Cardiac fibroblast (primary cell): Measurements from ENCODE around the gene MYLK2.
A peak's percentile ranks its signal among the peaks of the same experiment; 100 is the strongest.
"Not testable (repeated sequence)": the region's sequence is repeated elsewhere in the genome, so short reads cannot be mapped to it uniquely, and the experiment has no call there.

Source experiments
- DNase-seq, 2 donors: peaks; one replicate each; pipeline versions ENCODE4 v3.0.0 to v3.0.0-alpha.2; 2010; ENCODE audit warnings: low read depth in 2 of 2
- H3K4me3 ChIP-seq, 2 donors: replicated peaks in 1 of 2; 1 replicate in 1 of 2; 2 replicates in 1 of 2; pipeline ENCODE4 v1.5.1; 2011; ENCODE audit warnings: low read depth in 2 of 2, low read length in 2 of 2, mild to moderate bottlenecking in 2 of 2, moderate library complexity in 1 of 2
- TF ChIP-seq, protein P1 (sequence below): IDR thresholded peaks from one replicate; pipeline ENCODE4 v1.5.1; 2011; ENCODE audit warnings: low read depth, mild to moderate bottlenecking, low read length, inconsistent platforms

The MYLK2 gene

DNA sequence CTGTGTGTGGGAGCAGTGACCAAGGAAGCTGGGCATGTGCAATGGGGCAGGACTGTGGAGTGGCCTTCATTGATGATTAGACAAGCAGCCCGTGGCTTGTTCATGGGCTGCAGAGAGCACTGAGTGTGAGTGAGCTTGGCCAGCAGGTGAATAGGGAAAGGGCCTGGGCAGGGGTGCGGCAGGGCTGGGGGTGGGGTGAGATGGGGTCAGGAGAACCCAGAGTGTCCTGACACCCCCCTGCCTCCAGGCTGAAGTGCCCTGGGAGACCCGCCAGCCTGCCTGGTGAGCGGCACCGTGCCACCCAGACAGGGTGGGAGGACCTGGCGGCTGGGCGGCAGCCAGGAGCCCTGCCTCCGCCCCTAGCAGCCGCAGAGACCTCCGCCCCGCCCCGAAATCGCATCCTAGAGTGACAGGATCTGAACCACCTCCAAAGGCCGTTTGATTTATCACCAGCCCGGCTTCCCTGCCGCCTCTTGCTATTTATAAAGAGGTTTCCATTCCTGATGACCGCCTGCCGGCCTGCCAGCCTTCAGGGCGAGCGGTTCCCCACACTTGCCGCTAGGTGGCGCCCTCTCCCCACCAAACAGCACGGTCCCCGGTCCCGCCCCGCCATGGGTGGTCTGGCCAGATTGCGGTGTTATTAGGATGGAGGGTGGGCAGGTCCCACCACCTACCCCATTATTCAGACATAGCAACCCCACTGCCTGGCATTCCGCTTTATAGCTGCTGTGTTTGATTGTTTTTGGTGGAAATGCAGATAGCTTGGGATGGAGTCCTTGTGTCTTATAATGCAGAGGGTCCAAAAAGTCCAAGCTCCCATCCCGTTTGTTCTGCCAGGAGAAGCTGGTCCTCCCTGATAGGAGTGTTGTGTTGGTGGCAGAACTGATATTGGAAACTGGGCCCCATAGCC, 3.5 kb downstream of the MYLK2 start:
- no peak overlapping the region for H3K4me3 ChIP-seq
- TF ChIP-seq, protein P1, sequence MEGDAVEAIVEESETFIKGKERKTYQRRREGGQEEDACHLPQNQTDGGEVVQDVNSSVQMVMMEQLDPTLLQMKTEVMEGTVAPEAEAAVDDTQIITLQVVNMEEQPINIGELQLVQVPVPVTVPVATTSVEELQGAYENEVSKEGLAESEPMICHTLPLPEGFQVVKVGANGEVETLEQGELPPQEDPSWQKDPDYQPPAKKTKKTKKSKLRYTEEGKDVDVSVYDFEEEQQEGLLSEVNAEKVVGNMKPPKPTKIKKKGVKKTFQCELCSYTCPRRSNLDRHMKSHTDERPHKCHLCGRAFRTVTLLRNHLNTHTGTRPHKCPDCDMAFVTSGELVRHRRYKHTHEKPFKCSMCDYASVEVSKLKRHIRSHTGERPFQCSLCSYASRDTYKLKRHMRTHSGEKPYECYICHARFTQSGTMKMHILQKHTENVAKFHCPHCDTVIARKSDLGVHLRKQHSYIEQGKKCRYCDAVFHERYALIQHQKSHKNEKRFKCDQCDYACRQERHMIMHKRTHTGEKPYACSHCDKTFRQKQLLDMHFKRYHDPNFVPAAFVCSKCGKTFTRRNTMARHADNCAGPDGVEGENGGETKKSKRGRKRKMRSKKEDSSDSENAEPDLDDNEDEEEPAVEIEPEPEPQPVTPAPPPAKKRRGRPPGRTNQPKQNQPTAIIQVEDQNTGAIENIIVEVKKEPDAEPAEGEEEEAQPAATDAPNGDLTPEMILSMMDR = peak; percentile 96

DNA sequence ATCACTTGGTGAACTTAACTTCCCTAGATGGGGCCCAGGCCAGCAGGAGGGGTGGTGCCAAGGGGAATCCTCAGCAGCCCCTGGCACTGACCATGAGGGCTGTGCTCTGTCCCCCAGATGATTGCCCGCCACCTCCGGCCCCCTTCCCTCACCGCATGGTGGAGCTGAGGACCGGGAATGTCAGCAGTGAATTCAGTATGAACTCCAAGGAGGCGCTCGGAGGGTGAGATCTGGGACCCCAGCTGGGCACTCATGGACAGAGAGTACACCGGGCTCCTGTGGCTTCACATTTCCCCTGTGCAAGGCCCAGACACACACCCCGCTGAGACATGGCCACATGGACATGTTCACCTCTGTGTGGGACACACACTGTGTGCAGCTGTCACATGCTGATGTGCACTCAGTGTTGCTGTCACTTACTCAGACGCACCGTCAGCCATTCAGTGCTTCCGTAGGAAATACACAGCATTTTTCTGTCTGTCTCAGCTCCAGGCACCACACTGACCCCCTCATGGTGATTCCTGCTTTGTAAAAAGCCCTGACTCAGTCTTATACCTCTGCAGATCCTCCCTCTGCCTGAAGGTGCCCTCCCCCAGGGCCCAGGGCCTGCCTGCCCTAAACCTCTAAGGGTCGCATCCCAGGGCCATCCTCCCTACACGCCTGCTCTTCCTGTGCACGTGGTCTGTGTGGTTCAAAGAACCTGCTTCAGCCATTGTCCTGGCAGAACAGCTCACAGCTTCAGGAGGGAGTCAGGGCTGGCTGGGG, 4.4 kb downstream of the MYLK2 start:
- H3K4me3 ChIP-seq = no peak overlapping the region
- TF ChIP-seq, protein P1 = peak; percentile 18

More for the DNA sequence above, 3.5 kb downstream of the MYLK2 start:
- peak; percentile 66 to 68 for DNase-seq

DNA sequence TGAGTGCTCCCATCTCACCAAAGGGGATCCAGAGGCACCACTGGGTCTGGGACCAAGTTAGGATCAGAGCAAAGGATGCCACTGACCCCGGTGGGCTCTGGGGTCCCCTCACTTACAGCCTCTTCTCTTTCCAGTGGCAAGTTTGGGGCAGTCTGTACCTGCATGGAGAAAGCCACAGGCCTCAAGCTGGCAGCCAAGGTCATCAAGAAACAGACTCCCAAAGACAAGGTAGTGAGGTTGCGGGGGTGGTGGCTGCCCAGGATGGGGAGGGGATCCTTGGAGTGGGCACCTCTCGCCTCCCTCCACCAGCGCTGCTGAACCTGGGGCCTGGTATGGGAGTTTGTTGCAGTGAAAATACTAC, 4.9 kb downstream of the MYLK2 start:
- DNase-seq = no peak
- TF ChIP-seq, protein P1 = no peak
- no peak overlapping the region for H3K4me3 ChIP-seq

More for the DNA sequence above, 4.4 kb downstream of the MYLK2 start:
- DNase-seq = peak in 1 of 2 donors; percentile 54

DNA sequence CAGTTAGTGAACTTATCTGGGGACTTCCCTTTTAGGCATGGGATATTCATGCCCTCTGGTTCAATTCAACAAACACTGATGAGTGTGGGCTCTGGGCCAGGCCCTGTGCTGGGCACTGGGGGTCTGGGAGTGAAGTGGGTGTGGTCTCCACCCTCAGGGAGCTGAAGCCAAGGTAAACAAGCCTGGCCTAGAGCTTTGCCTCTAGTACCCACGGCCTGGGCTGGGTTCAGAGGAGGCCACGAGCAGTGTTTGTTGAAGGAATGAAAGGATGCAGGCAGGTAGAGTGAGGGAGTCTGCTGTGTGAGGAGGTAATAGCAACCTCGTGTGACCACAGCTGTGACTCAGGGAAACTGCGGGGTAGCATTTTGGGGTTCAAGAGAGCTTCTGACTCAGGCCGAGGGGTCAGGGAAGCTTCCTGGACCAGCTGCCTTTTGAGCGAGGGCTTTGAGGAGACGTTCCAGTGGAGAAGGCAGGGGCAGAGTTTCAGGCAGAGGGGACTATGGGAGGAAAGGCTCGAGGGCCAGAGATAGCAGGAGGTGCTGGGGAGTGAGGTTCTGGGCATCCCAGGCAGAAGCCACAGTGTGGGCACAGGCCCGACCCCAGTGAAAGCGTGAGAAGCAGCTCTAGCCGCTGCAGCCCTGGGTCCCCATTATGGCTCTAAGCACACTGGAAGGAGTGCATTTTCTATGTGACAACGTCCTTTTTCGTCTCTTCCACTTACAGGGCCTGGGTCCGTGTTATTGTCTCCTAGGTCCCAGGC, 5.6 kb downstream of the MYLK2 start:
- H3K4me3 ChIP-seq = no peak overlapping the region
- TF ChIP-seq, protein P1 = no peak
- DNase-seq = no peak

DNA sequence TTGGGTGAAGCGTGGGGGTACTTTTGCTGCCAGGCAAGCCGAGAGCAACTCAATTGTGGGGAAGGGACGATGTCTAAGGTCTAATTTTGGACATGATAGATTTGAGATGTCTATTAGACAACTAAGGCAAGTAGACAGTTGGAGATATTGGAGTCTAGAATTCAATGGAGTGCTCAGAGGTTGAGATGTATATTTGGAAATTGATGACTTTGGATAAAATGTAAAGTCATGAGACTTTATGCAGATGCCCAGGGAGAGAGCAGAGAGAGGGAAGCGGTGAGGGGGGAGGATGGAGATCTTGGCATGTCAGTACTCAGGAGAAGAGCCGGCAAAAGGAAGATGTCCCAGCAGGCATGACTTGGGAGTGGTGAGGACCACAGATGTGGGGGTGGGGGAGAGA, 6.9 kb downstream of the MYLK2 start:
- no peak for DNase-seq
- TF ChIP-seq, protein P1 = no peak
- H3K4me3 ChIP-seq = no peak overlapping the region

DNA sequence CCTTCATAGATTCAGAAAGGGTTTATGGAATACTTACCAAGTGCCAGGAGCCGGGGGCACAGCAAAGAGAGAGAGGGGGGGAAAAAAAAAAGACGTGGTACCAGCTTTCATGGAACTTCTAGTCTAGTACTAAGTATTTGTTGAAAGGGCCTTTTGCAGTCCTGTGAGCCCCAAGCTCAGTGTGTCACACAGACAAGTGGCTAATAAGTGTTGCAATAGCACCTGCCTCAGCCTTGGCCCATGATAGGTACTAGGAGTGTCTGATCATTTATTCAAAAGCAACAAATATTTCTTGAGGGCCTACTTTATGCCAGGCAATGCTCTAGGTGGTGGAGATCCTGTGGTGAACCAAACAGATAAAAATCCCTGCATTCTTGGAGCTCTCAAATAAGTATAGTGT, 7.9 kb downstream of the MYLK2 start:
- DNase-seq = no peak
- no peak overlapping the region for H3K4me3 ChIP-seq
- TF ChIP-seq, protein P1 = no peak

DNA sequence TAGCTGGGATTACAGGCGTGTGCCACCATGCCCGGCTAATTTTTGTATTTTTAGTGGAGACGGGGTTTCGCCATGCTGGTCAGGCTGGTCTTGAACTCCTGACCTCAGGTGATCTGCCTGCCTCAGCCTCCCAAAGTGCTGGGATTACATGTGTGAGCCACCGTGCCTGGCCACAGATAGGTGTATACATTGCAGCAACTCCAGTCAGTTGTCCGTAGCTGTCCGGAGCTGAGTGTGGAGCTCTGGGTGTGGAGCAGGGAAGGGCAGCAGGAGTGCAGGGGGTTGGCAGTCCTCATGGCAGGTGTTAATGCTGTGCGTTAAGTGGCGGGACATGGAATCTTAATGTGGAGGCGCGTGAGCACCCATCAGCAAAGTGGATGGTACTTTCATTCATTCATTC, 8.9 kb downstream of the MYLK2 start:
- DNase-seq, H3K4me3 ChIP-seq: not testable (repeated sequence)
